HL-60 (cell line): ENCODE data around the gene IGF2BP3.

Source experiments
- DNase-seq, 2 experiments: peaks; one replicate each; pipeline ENCODE4 v3.0.0-alpha.2; 2010 to 2020; ENCODE audit warnings: low read depth in 1 of 2, low spot score in 1 of 2
- H3K27ac ChIP-seq: fragments of 250-450 bp; sonication (Bioruptor Pico); replicated peaks from 2 replicates; pipeline ENCODE4 v1.5.1; 2020; ENCODE audit warnings: mild to moderate bottlenecking, moderate library complexity
- H3K27me3 ChIP-seq: fragments of 250-450 bp; sonication (Bioruptor Pico); 2 replicates; pipeline ENCODE4 v1.5.1; 2021; ENCODE audit warnings: mild to moderate bottlenecking, moderate library complexity; ENCODE audit not compliant: insufficient read depth, poor library complexity, severe bottlenecking
- H3K4me3 ChIP-seq: replicated peaks from 2 replicates; pipeline ENCODE4 v1.5.1; 2011; ENCODE audit warnings: mild to moderate bottlenecking, control low read depth, low read length; ENCODE audit not compliant: insufficient read depth
- GABPA ChIP-seq: IDR thresholded peaks from 2 replicates; pipeline ENCODE4 v1.6.1; 2012; ENCODE audit warnings: low read depth
- POLR2AphosphoS5 ChIP-seq: IDR thresholded peaks from 2 replicates; pipeline ENCODE4 v1.6.1; 2012; ENCODE audit warnings: low read depth
- SPI1 ChIP-seq: IDR thresholded peaks from 2 replicates; pipeline ENCODE4 v1.6.1; 2012; ENCODE audit warnings: low read depth, mild to moderate bottlenecking, borderline replicate concordance
- TF ChIP-seq, protein P1 (sequence below): IDR thresholded peaks from 2 replicates; pipeline ENCODE4 v1.6.1; 2012; ENCODE audit warnings: low read depth; ENCODE audit not compliant: insufficient replicate concordance
- TF ChIP-seq, protein P2 (sequence below): IDR thresholded peaks from one replicate; pipeline ENCODE4 v1.5.1; 2011; ENCODE audit warnings: low read length, control low read depth, inconsistent platforms; ENCODE audit not compliant: insufficient read depth

The IGF2BP3 gene

DNA sequence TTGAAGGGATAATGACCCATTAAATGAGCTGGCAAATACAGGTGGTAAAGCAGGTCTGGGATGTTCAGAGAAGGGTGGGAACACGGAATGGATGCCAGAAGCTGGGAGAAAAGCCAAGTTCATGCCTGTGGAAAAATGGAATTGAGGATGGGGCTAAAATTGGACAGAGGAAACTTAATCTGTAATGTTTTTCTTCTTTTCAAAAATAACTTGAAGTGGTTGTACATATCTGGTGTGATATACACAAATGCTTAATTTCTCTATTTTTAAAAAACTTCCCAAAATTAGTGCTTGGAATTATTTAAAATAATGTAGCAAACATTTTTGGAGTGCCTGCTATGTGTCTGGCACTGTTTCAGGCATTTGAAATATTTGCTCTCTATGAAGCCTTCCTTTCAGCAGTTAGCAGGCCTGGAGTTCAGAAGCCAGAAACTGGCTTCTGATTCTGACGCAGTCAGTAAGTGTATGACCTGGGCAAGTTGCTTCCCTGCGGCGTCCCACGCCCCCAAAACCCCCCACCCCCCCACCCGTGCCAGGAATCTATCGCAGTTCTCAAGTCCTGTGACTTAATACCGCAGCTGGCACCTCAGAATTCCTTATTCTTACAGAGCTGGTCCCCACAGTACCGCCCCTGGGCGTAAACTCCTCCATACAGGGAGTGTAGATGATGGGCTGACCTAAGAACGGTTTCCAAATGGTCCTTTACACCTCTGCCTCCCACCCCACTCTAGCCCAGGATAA, 172.0 kb downstream of the IGF2BP3 start:
- H3K4me3 ChIP-seq = peak overlapping the region; percentile 99
- TF ChIP-seq POLR2AphosphoS5 (no peak), SPI1 (no peak), GABPA (no peak)
- TF ChIP-seq, protein P1, sequence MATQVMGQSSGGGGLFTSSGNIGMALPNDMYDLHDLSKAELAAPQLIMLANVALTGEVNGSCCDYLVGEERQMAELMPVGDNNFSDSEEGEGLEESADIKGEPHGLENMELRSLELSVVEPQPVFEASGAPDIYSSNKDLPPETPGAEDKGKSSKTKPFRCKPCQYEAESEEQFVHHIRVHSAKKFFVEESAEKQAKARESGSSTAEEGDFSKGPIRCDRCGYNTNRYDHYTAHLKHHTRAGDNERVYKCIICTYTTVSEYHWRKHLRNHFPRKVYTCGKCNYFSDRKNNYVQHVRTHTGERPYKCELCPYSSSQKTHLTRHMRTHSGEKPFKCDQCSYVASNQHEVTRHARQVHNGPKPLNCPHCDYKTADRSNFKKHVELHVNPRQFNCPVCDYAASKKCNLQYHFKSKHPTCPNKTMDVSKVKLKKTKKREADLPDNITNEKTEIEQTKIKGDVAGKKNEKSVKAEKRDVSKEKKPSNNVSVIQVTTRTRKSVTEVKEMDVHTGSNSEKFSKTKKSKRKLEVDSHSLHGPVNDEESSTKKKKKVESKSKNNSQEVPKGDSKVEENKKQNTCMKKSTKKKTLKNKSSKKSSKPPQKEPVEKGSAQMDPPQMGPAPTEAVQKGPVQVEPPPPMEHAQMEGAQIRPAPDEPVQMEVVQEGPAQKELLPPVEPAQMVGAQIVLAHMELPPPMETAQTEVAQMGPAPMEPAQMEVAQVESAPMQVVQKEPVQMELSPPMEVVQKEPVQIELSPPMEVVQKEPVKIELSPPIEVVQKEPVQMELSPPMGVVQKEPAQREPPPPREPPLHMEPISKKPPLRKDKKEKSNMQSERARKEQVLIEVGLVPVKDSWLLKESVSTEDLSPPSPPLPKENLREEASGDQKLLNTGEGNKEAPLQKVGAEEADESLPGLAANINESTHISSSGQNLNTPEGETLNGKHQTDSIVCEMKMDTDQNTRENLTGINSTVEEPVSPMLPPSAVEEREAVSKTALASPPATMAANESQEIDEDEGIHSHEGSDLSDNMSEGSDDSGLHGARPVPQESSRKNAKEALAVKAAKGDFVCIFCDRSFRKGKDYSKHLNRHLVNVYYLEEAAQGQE = no peak
- DNase-seq = no peak
- peak overlapping the region; percentile 80 for H3K27ac ChIP-seq
- H3K27me3 ChIP-seq = no peaks in the 10 kb centered on the region

DNA sequence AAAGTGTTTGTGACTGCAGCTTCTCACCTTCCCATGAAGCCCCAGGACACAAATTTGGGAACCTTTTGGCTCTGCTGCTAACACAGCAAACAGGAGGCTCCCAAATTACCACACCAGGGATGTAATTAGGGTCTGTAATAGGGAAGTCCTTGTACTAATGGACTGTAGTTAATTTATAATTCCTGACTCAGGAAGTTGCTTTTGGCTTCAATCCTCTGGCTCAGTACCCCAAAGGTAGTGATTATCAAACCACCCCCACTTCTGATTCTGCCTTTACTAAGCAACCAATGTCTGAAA, 174.9 kb downstream of the IGF2BP3 start:
- DNase-seq = no peak

DNA sequence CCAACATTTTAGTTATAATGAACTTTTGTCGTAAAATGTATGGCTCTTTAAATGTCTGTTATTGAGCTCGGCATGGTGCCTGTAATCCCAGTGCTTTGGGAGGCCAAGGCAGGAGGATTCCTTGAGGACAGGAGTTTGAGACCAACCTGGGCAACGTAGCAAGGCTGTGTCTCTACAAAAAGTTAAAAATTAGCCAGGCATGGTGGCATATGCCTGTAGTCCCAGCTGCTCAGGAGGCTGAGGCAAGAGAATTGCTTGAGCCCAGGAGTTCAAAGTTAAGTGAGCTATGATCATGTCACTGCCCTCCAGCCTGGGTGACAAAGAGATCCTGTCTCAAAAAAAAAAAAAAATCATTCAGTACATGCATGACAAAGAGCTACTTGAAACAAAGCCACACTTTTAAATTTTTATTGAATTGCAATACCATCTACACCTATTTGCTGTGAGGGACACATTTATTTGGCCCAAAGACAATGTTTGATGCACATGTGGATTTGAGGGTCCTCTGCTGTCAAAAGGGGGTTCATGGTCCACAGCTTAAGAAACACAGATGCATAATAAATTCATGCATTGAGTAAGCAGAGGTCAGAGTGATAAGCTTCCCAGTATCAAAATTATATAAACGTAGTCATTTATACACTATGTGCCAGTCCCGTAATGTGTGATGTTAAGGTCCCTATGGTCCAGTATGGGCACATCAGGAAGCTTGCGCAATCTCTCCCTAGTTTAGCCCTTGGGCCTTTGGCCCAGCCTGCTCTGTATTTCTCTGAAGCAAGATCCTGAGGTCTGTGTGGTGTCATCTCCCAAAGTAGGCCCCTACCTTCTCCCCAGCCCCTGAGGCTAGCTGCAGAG, 175.5 kb downstream of the IGF2BP3 start:
- H3K27me3 ChIP-seq = no peaks in the 10 kb centered on the region
- no peak for TF ChIP-seq POLR2AphosphoS5
- TF ChIP-seq GABPA = no peak
- no peak for TF ChIP-seq SPI1
- TF ChIP-seq, protein P2, sequence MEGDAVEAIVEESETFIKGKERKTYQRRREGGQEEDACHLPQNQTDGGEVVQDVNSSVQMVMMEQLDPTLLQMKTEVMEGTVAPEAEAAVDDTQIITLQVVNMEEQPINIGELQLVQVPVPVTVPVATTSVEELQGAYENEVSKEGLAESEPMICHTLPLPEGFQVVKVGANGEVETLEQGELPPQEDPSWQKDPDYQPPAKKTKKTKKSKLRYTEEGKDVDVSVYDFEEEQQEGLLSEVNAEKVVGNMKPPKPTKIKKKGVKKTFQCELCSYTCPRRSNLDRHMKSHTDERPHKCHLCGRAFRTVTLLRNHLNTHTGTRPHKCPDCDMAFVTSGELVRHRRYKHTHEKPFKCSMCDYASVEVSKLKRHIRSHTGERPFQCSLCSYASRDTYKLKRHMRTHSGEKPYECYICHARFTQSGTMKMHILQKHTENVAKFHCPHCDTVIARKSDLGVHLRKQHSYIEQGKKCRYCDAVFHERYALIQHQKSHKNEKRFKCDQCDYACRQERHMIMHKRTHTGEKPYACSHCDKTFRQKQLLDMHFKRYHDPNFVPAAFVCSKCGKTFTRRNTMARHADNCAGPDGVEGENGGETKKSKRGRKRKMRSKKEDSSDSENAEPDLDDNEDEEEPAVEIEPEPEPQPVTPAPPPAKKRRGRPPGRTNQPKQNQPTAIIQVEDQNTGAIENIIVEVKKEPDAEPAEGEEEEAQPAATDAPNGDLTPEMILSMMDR = no peak
- TF ChIP-seq, protein P1 = no peak
- H3K4me3 ChIP-seq = no peak overlapping the region
- DNase-seq = peak; percentile 71 to 77
- peak overlapping the region; percentile 57 for H3K27ac ChIP-seq

More for the DNA sequence above, 174.9 kb downstream of the IGF2BP3 start:
- H3K27me3 ChIP-seq = no peaks in the 10 kb centered on the region
- no peak for TF ChIP-seq POLR2AphosphoS5
- no peak for TF ChIP-seq GABPA
- no peak for TF ChIP-seq SPI1
- TF ChIP-seq, protein P2 = no peak
- TF ChIP-seq, protein P1 = no peak
- H3K4me3 ChIP-seq = no peak overlapping the region
- H3K27ac ChIP-seq = peak overlapping the region; percentile 57
